ENCODE measurements around the gene OR8D4.
"Not testable (repeated sequence)": the region's sequence is repeated elsewhere in the genome, so short reads cannot be mapped to it uniquely, and the experiment has no call there.

Gene OR8D4

DNA sequence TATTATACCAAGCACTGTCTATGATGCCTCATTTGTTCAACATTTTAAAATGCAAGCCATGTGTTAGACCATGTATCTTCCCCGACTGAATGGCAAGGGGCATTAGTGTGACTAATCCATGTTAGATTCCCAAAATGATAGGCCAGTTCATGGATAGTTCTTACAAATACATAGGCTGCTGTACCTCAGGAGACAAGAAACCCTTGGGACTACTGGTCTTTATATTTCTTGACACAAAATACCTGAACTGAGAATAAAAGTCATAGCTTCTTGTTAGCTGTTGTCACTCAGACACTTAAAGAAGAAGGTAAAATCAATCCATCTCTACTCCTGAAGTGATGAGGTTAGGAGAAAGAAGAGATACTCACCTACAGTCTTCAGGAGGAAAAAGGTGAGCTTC lies at the start of gene OR8D4:
TSS of gene OR8D4 (plus strand) at position 301 of the 400 bp plus-strand sequence. CDS start 4,265 bp downstream, outside the sequence.
- no peak for DNase-seq (ENCODE audit: low read depth)

DNA sequence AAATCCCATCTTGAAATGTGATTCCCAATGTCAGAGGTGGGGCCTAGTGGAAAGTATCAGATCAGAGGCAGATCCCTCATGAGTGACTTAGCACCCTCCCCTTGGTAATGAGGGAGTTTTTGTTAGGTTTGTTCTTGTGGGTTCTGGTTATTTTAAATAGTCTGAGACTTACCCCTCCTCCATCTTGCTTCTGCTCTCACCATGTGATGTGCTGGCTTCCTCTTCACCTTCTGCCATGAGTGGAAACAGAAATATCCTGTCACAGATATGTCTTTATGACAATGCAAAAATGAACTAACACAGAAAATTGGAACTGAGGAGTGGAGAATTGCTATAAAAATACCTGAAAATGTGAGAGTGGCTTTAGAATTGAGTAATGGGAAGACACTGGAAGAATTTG lies 49.6 kb upstream of the OR8D4 start:
- no peak for DNase-seq (ENCODE audit: low read depth)

DNA sequence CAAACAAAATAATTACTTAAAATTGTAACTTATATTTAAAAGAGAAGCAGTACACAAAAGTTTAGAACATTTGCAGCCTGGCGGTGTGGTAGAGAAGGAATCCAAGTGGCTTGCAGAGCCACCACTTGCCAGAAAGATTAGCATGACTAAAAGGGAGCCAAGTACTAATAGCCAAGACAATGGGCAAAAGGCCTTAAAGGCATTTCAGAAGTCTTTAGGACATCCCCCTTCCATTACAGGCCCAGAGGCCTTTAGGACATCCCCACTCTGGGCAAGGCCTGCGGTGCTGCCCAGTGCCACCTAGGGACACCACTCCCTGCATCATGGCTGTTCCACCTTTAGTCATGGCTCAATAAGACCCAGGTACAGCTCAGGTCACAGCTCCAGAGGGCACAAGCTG lies 48.9 kb upstream of the OR8D4 start:
- no peak for DNase-seq (ENCODE audit: low read depth)

DNA sequence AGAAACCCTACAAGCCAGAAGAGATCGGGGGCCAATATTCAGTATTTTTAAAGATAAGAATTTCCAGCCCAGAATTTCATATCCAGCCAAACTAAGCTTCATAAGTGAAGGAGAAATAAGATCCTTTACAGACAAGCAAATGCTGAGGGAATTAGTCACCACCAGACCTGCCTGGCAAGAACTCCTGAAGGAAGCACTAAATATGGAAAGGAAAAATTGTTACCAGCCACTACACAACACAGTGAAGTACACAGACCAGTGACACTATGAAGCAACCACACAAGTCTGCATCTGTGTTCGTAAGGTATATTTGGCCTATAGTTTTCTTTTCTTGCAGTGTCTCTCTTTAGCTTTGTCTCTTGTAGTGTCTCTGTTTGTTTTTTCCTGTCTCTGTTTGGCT lies 45.5 kb upstream of the OR8D4 start:
- DNase-seq (ENCODE audit: low read depth) = no peak

DNA sequence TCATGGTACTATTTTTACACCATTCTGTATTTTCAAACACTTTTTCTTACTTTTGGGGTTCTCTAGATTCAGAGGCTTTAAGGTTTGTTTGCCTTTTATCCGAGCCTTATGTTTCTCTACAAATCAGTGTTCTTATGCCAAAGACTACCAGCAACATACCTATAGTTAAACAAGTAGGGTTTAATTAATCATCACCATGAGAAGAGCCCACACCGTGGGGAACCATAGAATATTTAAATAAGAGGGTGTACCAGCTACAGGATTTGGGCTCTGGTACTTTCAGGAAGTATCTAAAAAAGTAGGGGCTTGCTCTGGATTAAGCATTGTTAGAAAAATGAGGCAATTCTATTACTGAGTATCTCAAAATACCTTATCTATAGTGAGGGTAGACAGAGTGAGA lies 42.2 kb upstream of the OR8D4 start:
- no peak for DNase-seq (ENCODE audit: low read depth)

DNA sequence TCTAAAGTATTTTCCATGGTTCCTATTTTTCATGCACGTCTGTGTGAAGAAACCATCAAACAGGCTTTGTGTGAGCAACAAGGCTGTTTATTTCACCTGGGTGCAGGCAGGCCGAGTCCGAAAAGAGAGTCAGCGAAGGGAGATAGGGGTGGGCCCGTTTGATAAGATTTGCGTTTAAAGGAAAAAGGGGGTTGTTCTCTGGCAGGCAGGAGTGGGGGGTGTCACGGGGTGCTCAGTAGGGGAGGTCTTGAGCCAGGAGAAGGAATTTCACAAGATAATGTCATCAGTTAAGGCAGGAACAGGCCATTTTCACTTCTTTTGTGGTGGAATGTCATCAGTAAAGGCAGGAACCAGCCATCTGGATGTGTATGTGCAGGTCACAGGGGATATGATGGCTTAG lies 36.7 kb upstream of the OR8D4 start:
- not testable (repeated sequence) for DNase-seq (ENCODE audit: low read depth)

DNA sequence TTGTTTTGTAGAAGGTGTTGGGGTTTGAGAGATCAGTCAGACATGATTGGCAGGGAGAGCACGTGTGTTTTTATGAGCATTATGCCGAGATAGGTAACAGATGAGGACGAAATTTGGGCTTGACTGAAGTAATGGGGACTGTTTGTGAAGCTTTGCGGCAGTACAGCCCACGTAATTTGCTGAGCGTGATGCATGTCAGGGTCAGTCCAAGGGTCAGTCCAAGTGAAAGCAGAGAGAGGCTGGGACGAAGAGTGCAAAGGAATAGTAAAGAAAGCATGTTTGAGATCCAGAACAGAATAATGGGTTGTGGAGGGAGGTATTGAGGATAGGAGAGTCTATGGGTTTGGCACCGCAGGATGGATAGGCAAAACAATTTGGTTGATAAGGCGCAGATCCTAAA lies 34.2 kb upstream of the OR8D4 start:
- not testable (repeated sequence) for DNase-seq (ENCODE audit: low read depth)

DNA sequence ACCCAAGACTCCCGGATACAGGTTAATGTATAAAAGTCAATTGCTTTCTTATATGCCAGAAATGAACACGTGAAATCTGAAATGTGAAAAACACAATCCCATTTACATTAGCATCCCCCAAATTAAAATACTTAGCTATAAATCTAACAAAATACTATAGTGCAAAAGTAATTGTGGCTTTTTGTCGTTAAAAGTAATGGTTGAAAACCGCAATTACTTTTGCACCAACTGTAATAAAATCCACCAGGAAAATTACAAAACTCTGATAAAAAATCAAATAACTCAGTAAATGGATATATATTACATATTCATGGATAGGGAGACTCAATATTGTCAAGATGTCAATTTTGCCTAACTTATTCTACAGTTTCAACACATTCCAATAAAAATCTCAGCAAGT lies 21.1 kb upstream of the OR8D4 start:
- DNase-seq (ENCODE audit: low read depth) = no peak

DNA sequence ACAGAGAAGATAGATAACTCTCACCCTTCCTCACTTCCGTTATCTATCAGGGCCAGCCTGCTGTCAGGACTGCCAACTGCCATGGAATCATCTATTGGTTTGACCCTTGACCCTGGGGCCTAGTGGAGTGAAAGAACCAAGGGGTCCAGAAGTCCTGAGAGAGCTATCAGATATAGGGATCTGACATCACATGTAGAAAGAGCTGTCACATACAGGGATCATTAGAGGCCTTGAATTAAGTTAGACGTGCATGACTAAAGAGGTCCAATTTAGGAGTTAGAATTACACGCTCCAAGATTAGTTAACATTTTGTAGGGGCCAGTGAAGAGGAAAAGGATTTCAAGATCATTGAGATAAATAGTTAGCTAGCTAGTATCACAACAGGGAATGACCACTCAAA lies 16.4 kb upstream of the OR8D4 start, which contains the start of gene TMEM225:
TSS of gene TMEM225 (minus strand) at position 101 of the 400 bp plus-strand sequence. CDS start 245 bp downstream, outside the sequence.
- DNase-seq (ENCODE audit: low read depth) = no peak

DNA sequence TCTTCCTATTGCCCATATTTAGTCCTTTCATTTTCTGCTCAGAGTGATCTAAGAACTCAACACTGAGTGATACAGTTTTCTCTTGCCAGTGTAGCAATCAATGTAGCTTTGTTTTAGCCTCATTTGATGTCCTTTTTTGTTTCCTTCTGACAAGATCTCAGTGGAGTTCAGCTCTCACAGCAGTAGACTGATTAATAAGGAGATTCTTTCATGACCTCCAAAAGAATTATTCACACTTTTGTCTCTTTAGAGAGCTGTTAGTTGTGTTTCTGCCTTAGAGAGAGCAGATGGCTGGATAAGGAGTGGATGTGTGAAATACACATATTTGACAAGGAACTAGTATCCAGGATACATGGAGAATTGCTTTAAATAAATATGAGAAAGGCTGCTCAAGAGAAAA lies 9.9 kb upstream of the OR8D4 start:
- no peak for DNase-seq (ENCODE audit: low read depth)

DNA sequence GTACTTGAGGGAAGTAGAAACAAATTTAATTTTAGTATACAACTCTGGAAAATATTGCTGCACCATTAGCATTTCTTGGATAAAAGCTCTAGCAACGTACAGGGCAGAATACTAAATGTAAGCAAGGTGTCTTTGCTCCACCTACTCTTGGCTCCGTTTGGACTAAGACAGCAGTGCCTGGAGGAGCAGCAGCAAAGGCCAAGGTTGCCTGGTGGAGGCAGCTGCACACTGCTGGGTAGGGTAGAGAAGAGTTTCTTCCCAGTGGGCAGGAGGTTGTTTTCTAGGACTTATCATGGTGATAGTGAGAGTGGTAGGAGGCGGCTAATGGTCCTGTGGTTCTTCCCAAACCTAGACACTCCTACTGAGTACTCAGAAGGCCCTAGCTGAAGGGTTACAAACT lies 2.2 kb upstream of the OR8D4 start:
- no peak for DNase-seq (ENCODE audit: low read depth)

DNA sequence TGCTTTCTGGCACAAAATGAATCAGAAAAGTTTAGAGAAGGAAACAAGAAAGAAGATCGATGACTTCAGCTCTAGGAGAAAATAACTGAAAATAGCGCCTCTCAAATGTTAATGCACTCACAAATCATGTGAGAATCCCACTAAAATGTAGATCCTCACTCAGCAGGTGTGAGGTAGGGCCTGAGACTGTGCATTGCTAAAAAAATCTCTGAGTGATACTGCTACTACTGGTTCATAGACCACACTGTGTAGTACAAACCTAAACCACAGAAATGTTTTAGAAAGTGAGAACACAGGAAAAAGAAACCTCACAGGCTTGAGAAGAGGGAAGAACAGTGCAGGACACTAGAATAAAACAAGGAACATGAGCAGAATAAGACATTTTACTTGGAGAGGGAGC lies 2.0 kb downstream of the OR8D4 start:
- no peak for DNase-seq (ENCODE audit: low read depth)

DNA sequence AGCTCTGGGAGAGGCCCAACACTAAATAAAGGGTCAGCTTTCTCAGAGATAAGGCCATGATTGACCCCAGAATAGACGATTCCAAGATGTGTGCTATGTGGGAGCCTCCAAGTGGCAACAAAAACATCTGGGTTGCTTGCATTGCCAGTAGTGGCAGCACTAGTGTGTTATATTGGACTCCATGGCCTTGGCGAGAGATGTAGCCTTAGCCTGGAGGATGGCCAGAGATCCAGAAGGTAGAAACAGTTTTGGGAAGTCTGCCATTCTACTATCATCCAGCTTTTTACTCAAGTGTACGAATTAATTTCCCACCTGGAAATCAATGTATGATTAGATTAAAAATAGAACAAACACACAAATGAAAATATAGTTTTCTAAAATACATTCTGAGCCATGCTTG lies 3.0 kb downstream of the OR8D4 start:
- DNase-seq (ENCODE audit: low read depth) = no peak

DNA sequence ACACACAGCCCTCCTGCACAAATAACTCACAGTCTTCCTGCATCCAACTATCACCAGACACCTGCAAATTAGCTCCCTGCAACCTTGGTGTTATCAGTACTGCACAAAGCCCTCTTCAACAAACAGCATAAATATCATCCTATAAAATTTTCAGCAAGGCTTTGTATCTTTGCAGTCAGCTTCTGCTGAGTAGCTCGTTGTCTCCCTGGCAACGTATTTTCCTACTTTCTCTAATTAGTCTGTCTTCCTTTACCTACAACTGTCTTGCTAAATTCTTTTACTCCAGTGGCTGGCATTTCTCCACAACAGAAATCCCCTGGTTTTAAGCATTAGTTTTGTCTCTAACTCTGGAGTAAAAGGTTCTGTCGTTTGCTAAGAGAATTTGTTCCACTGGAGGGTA lies 3.9 kb downstream of the OR8D4 start:
- no peak for DNase-seq (ENCODE audit: low read depth)

DNA sequence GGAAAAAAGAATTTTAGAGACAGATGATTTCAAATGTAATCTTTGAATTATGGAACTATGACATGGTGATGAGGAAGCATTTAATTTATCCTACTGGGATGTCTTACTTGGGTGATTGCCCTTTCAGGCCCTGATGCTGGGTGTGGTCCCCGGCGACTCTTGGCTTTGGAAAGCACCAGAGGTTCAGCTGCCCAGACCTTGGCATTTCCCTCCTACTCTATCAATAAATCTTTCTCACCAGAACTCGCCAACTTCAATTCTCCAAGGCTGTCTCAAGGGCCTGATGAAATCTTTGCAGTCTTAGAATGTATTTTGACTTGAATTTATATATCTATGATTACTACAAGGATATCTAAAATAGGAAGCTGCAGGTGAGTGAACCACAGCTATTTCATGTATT lies 19.0 kb downstream of the OR8D4 start:
- no peak for DNase-seq (ENCODE audit: low read depth)

DNA sequence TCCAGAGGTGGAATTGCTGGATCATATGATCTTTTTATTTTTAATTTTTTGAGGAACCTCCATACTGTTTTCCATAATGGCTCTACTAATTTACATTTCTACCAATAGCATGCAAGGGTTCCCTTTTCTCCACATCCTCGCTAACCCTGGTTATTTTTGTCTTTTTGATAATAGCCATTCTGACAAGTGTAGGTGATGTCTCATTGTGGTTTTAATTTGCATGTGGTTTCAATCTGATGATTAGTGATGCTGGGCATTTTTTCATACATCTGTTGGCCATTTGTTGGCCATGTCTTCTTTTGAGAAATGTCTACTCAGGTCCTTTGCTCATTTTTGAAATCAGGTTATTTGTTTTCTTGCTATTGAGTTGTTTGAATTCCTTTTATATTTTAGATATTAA lies 22.1 kb downstream of the OR8D4 start:
- no peak for DNase-seq (ENCODE audit: low read depth)

DNA sequence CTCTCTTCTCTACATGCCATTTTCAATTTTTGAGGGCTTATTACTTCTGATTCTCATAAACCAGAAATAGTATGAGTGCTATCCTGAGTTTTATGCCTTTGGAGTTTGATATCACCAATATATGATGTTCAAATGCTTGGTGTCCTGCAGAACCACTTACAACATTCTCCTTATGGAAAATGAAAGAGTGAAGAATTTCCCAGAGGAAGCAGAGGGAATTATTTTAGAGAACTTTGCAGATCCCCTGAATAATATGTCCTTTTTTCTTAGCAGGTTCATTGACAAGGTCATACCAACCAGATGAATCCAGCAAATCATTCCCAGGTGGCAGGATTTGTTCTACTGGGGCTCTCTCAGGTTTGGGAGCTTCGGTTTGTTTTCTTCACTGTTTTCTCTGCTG lies 37.4 kb downstream of the OR8D4 start, which contains the start of gene OR4D5:
TSS of gene OR4D5 (plus strand) at position 301 of the 400 bp plus-strand sequence. CDS start at position 301, 0 bp downstream.
- no peak for DNase-seq (ENCODE audit: low read depth)

DNA sequence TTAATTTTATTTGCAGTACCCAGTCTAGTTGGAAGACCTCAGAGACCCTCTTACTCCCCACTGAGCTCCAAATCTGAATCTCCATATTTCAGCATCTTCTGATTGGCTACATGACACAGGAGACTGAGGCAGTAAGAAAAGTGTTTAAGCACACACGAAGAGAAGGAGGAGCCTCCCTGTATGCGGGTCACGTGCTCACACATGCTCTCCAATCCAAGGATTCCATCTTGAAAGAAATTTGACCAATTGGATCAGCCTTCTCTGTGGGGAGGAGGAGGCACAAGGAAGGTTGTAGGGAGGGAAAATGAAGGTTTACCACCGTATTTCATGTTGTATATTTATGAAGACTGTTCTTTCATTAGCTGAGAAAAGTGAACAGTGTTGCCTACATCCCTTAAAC lies 40.4 kb downstream of the OR8D4 start:
- no peak for DNase-seq (ENCODE audit: low read depth)

DNA sequence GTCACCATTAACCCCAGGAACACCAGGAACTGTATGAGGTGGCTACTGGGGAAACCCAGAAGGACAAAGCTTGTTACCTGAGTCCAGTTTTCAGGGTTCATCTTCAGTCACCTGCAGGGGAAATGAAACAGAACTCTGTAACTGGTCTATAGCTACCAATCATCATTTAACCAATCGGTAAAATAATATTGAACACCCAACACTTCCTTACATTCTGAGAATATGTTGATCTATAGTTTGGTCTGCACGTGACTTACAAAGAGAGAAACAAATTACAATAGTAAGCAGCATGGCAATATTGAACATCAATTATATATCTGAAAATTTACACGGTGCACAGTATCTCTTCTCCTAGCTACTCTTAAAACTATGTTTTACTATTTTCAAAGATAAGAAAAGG lies 41.8 kb downstream of the OR8D4 start, which contains the start of gene OR6T1:
TSS of gene OR6T1 (minus strand) at position 101 of the 400 bp plus-strand sequence. CDS start at position 101, 0 bp downstream.
- DNase-seq (ENCODE audit: low read depth) = no peak

DNA sequence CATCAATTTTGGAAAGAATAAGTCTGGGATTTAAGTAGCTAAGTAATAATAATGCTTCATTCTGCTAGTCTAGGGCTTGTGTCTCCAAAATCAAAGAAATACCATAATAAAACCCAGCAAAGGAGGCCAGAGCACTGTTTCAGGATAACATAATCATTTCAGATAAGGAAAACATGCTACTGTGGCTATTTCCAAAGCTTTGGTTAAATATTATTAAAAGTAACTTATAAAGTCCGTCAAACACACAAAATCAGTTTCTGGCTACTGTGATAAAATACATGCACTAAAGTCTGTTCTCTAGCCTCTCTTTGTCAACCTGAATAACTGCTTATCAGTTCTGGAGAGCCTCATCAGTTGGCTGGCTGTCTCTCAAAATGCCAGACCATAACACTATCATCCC lies 43.2 kb downstream of the OR8D4 start:
- no peak for DNase-seq (ENCODE audit: low read depth)

DNA sequence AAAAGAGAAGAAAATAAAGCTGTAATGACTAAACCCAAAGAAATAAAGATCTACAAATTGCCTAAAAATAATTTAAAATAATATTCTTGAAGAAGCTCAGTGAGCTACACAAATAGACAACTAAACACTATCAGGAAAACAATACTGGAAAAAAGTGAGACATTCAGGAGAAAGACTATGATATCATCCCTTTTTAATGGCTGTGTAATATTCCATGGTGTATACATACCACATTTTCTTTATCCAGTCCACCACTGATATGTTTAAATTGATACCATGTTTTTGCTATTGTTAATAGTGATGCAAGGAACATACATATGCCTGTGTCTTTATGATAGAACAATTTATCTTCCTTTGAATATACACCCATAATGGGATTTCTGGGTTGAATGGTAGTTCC lies 54.8 kb downstream of the OR8D4 start:
- DNase-seq (ENCODE audit: low read depth) = no peak
